ENCODE data around the gene ASTL. TPM values are rescaled to one million over a fixed set of nuclear protein-coding genes. Genes with fewer than 3 reads are reported as not detected.

ASTL gene
- total and polyA plus RNA-seq, 2 experiments from 2014 or later, result not detected

- Histone ChIP-seq H3K4me1 (ENCODE audit: low read depth) (no peaks in the 10 kb centered on the region), H3K27me3 (peaks cover 25% of the 10 kb centered on the region), H3K4me3 (no peak overlapping the region), H3K36me3 (no peaks in the 10 kb centered on the region), H3K9me3 (ENCODE audit: low read depth) (no peaks in the 10 kb centered on the region), H3K27ac (no peak overlapping the region)
- TF ChIP-seq CTCF (IDR thresholded peaks at IDR 0.05; ENCODE audit: low read depth, low read length), result no peak
- no peak for DNase-seq (ENCODE audit: low read depth in 1 of 2, low spot score in 1 of 2)
Measured at GRCh38 chr2:96128456-96128855, 9.8 kb downstream of the ASTL start.

GRCh38 chr2:96124406-96125265 is 13.7 kb downstream of the ASTL start:
- H3K4me3 ChIP-seq, result no peak overlapping the region
- H3K36me3 ChIP-seq, result no peaks in the 10 kb centered on the region
- H3K4me1 ChIP-seq (ENCODE audit: low read depth), result no peaks in the 10 kb centered on the region
- H3K9me3 ChIP-seq (ENCODE audit: low read depth), result no peaks in the 10 kb centered on the region
- no peak for DNase-seq (ENCODE audit: low read depth in 1 of 2, low spot score in 1 of 2)
- TF ChIP-seq CTCF (IDR thresholded peaks at IDR 0.05; ENCODE audit: low read depth, low read length), result no peak
- no peak overlapping the region for H3K27ac ChIP-seq
- H3K27me3 ChIP-seq, result peaks cover 24% of the 10 kb centered on the region

- no peak for DNase-seq (ENCODE audit: low read depth in 1 of 2, low spot score in 1 of 2)
- H3K27me3 ChIP-seq, result peaks cover 28% of the 10 kb centered on the region
- no peak for TF ChIP-seq CTCF (IDR thresholded peaks at IDR 0.05; ENCODE audit: low read depth, low read length)
- no peaks in the 10 kb centered on the region for H3K9me3 ChIP-seq (ENCODE audit: low read depth)
- H3K4me3 ChIP-seq, result no peak overlapping the region
- no peak overlapping the region for H3K27ac ChIP-seq
- H3K36me3 ChIP-seq, result no peaks in the 10 kb centered on the region
- H3K4me1 ChIP-seq (ENCODE audit: low read depth), result no peaks in the 10 kb centered on the region
Measured at GRCh38 chr2:96123936-96124335, 14.4 kb downstream of the ASTL start.

- Histone ChIP-seq H3K9me3 (ENCODE audit: low read depth) (no peaks in the 10 kb centered on the region), H3K27me3 (peaks cover 30% of the 10 kb centered on the region), H3K4me1 (ENCODE audit: low read depth) (no peaks in the 10 kb centered on the region), H3K4me3 (no peak overlapping the region), H3K27ac (no peak overlapping the region), H3K36me3 (no peaks in the 10 kb centered on the region)
- DNase-seq (ENCODE audit: low read depth in 1 of 2, low spot score in 1 of 2), result no peak
- no peak for TF ChIP-seq CTCF (IDR thresholded peaks at IDR 0.05; ENCODE audit: low read depth, low read length)
Measured at GRCh38 chr2:96123290-96123689, 15.0 kb downstream of the ASTL start.

- H3K27ac ChIP-seq, result no peak overlapping the region
- H3K36me3 ChIP-seq, result no peaks in the 10 kb centered on the region
- no peaks in the 10 kb centered on the region for H3K4me1 ChIP-seq (ENCODE audit: low read depth)
- peaks cover 33% of the 10 kb centered on the region for H3K27me3 ChIP-seq
- H3K4me3 ChIP-seq, result no peak overlapping the region
- no peaks in the 10 kb centered on the region for H3K9me3 ChIP-seq (ENCODE audit: low read depth)
- no peak for TF ChIP-seq CTCF (IDR thresholded peaks at IDR 0.05; ENCODE audit: low read depth, low read length)
- DNase-seq (ENCODE audit: low read depth in 1 of 2, low spot score in 1 of 2), result no peak
Measured at GRCh38 chr2:96122391-96122790, 15.9 kb downstream of the ASTL start.
